IPS-20b (cell line): ENCODE measurements around the gene CELA1.

ENCODE experiments used
- H3K27ac ChIP-seq: one replicate; pipeline ENCODE4 v1.5.1; 2013; ENCODE audit warnings: low read length
- H3K27me3 ChIP-seq: 2 replicates; pipeline ENCODE4 v1.6.1; 2013; ENCODE audit warnings: mild to moderate bottlenecking, low read length, inconsistent platforms; ENCODE audit not compliant: insufficient read depth
- H3K36me3 ChIP-seq: 2 replicates; pipeline ENCODE4 v1.6.1; 2013; ENCODE audit warnings: low read depth, mild to moderate bottlenecking, inconsistent platforms, low read length, moderate library complexity; ENCODE audit not compliant: insufficient read depth
- H3K4me1 ChIP-seq: 2 replicates; pipeline ENCODE4 v1.6.1; 2013; ENCODE audit warnings: mild to moderate bottlenecking, control low read depth, inconsistent platforms, low read length, moderate library complexity; ENCODE audit not compliant: insufficient read depth
- H3K4me3 ChIP-seq: 2 replicates; pipeline ENCODE4 v1.5.1; 2013; ENCODE audit warnings: mild to moderate bottlenecking, low read length, inconsistent platforms
- H3K9ac ChIP-seq: 2 replicates; pipeline ENCODE4 v1.6.1; 2013; ENCODE audit warnings: low read depth, mild to moderate bottlenecking, inconsistent platforms, low read length, moderate library complexity
- H3K9me3 ChIP-seq: 2 replicates; pipeline ENCODE4 v1.6.1; 2013; ENCODE audit warnings: mild to moderate bottlenecking, low read depth, low read length, inconsistent platforms; ENCODE audit not compliant: insufficient read depth

The CELA1 gene

DNA sequence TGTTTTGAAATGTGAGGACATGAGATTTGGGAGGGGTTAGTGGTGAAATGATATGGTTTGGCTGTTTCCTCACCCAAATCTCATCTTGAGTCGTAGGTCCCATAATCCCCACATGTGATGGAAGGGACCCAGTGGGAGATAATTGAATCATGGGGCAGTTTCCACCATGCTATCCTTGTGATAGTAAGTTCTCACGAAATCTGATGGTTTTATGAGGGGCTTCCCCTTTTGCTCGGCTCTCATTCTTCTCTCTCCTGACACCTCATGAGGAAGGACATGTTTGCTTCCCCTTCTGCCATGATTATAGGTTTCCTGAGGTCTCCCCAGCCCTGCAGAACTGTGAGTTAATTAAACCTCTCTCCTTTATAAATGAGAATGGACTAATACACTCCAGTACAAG is 26.7 kb upstream of the CELA1 start:
- H3K4me3 ChIP-seq = no peak overlapping the region
- no peak overlapping the region for H3K27ac ChIP-seq
- H3K9me3 ChIP-seq = no peaks in the 10 kb centered on the region
- H3K36me3 ChIP-seq = peaks cover 21% of the 10 kb centered on the region
- H3K9ac ChIP-seq = no peak overlapping the region
- no peaks in the 10 kb centered on the region for H3K27me3 ChIP-seq
- peaks cover 5% of the 10 kb centered on the region; the same call in 1 of the 2 replicates for H3K4me1 ChIP-seq

DNA sequence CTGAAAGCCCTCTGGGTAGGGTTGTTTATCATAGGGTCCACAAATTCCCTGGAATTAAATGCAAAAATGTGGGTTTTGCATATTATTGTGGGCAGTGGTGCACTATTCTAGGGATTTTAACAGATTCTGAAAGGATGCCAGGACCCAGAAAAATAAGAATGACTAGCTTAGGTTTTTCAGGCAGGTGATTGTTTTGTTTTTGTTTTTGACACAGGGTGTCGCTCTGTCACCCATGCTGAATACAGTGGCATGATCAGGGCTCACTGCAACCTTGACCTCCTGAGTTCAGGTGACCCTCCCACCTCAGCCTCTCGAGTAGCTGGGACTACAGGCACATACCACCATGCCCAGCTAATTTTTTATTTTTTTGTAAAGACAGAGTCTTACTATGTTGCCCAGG is 25.5 kb upstream of the CELA1 start:
- H3K27me3 ChIP-seq = no peaks in the 10 kb centered on the region
- no peak overlapping the region for H3K27ac ChIP-seq
- H3K36me3 ChIP-seq = peaks cover 16% of the 10 kb centered on the region
- H3K9ac ChIP-seq = peak overlapping the region; percentile 43
- H3K4me1 ChIP-seq = peaks cover 5% of the 10 kb centered on the region; the same call in 1 of the 2 replicates
- H3K9me3 ChIP-seq = no peaks in the 10 kb centered on the region
- no peak overlapping the region for H3K4me3 ChIP-seq

DNA sequence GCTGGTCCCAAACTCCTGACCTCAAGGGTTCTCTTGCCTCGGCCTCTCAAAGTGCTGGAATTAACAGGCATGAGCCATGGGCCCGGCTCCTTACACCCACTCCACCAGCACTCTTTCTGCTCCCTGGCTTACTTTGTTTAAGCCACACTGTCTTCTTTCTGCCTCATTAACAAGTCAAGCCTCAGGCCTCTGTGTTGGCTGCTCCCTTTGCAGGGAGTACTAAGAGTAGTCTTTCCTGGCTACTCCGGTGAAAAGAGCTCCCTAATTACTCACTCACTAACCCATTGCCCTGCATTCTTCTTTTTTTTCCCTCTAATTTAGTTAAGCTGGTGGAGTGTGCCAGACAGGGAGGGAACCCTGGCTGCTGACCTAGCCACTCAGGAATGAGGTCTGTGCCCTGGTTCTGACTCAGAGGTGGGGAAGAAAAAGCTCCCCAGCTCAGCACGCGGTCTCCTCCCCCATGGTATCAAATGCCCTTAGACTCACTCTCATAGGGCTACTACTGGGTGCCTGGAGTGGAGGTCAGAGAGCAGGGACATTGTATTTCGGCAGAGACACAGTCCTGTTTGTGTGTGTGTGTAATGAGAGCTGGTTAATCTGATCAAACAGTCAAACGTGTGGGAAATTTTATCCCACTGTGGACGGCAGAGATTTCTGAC is 24.9 kb upstream of the CELA1 start:
- peak overlapping the region; percentile 43 for H3K9ac ChIP-seq
- H3K4me1 ChIP-seq = peaks cover 5% of the 10 kb centered on the region; the same call in 1 of the 2 replicates
- H3K36me3 ChIP-seq = peaks cover 10% of the 10 kb centered on the region
- no peak overlapping the region for H3K4me3 ChIP-seq
- no peaks in the 10 kb centered on the region for H3K9me3 ChIP-seq
- H3K27ac ChIP-seq = no peak overlapping the region
- H3K27me3 ChIP-seq = no peaks in the 10 kb centered on the region

DNA sequence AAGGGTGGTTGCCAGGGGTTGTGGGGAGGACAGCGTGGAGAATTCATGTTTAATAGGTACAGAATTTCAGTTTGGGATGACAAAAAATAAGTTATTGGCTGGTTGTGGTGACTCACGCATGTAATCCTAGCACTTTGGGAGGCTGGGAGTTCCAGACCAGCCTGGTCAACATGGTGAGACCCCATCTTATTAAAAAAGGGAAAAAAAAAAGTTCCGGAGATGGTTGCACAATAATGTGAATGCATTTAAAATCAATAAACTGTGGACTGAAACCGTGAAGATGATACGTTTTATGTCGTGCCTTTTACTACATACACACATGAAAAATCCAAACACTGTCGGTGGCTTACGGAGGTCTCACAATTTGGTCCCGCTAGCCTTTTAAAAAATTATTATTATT is 24.2 kb upstream of the CELA1 start:
- no peaks in the 10 kb centered on the region for H3K27me3 ChIP-seq
- peaks cover 8% of the 10 kb centered on the region; the same call in 1 of the 2 replicates for H3K36me3 ChIP-seq
- peaks cover 5% of the 10 kb centered on the region; the same call in 1 of the 2 replicates for H3K4me1 ChIP-seq
- no peaks in the 10 kb centered on the region for H3K9me3 ChIP-seq
- no peak overlapping the region for H3K9ac ChIP-seq
- no peak overlapping the region for H3K4me3 ChIP-seq
- H3K27ac ChIP-seq = no peak overlapping the region

DNA sequence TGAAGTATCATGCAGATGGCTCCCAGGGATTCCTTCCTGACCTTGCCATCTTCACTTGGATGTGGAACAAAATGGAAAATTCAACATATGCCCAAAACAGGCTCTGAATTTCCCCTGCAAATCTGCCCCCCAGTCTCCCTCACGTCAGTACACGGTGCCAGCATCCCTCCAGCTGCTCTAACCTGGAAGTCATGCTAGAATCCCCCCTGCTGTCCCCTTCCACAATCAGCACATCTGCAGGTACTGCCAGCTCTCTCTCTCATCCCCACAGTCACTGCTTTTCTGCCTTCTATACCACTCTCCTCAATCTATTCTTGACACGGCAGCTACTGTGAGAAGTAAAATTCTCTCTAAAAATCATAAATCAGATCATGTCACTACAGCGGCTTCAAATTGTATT is 23.1 kb upstream of the CELA1 start:
- Histone ChIP-seq H3K9me3 (no peaks in the 10 kb centered on the region), H3K27me3 (no peaks in the 10 kb centered on the region), H3K4me3 (no peak overlapping the region), H3K9ac (no peak overlapping the region), H3K27ac (no peak overlapping the region), H3K36me3 (peaks cover 8% of the 10 kb centered on the region; the same call in 1 of the 2 replicates), H3K4me1 (peaks cover 5% of the 10 kb centered on the region; the same call in 1 of the 2 replicates)

DNA sequence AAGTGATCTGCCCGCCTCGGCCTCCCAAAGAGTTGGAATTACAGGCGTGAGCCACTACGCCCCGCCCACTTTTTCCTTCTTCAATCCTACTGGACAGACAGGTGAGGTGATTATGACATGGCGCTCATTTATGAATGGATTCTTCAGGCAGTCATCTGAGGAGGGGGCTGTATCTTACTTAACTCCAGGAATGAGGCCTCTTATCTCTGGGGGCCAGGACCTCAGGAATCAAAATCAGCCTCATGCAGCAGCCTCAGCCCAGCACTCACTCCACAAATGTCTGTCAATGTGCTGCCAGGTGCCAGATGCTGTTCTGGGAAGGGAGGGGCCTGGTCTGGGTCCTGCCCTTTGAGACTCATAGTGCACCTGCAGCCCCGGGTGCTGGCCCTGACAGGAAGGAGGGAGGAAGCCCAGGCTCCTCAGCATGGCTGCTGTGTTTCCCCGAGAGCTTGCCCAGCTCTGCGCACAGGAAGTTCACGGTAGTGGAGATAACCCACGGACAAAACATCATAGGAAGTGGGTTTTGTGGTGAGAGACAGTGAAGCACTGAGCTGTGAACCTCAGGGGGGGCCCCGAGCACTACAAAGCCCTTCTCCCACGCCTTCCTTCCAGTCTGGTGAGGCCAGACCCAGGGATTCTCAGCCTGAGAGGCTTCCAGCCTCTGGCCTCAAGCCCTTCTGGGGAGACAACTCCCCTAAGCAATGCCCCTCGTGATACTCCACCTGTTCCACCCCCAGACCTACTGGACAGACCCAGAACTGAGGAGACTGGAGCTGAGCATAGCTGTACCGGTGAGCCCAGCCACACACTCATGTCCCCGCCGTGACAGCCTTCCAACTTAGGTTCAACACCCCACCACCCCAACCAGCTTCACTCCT is 22.4 kb upstream of the CELA1 start:
- Histone ChIP-seq H3K27me3 (no peaks in the 10 kb centered on the region), H3K9ac (no peak overlapping the region)

DNA sequence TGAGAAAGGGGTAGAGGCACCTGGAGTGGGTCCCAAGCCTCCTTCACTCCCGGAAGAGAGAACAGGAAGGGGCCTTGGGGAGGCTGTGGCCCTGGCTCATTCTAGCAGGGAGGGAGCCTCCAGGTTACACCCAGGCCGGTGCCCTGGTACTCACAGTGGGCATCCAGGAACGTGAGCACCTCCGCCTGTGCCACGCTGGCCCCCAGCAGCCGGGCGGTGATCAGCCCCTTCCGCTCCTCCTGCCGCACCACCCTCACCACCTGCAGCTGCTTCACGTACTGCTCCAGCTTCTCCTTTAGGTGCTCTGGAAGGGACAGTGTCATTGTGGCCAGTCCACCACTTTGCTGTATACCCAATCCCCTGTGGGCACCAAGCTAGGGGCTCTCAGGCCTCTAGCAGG is 18.8 kb upstream of the CELA1 start:
- no peaks in the 10 kb centered on the region for H3K9me3 ChIP-seq
- peaks cover 6% of the 10 kb centered on the region; the same call in 1 of the 2 replicates for H3K36me3 ChIP-seq
- H3K9ac ChIP-seq = no peak overlapping the region
- H3K27me3 ChIP-seq = no peaks in the 10 kb centered on the region
- H3K4me3 ChIP-seq = no peak overlapping the region
- no peak overlapping the region for H3K27ac ChIP-seq
- no peaks in the 10 kb centered on the region for H3K4me1 ChIP-seq

More for the DNA sequence above, 22.4 kb upstream of the CELA1 start:
- Histone ChIP-seq H3K9me3 (no peaks in the 10 kb centered on the region), H3K27ac (no peak overlapping the region), H3K4me3 (no peak overlapping the region), H3K4me1 (peaks cover 5% of the 10 kb centered on the region; the same call in 1 of the 2 replicates), H3K36me3 (peaks cover 7% of the 10 kb centered on the region; the same call in 1 of the 2 replicates)

DNA sequence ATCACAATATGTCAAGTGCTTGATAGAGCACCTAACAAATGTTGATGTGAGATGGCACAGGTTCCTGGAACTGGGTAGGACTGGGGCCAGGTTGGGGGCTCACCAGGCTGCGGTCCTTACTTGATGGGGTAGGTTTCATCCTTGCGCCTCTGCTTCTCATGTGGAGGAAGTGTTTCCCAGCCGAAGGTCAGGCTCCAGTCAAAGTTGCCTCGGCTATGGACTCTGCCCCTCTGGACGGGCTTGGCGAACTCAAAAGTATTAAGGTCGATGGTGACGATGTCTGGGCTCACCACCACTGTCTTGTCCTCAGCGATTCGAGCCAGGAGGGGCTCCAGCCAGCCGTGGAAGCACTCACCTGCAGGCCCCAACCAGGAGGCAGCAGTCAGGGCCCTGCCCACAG is 17.5 kb upstream of the CELA1 start:
- Histone ChIP-seq H3K4me1 (no peaks in the 10 kb centered on the region), H3K27ac (no peak overlapping the region), H3K27me3 (no peaks in the 10 kb centered on the region), H3K4me3 (no peak overlapping the region), H3K36me3 (peaks cover 10% of the 10 kb centered on the region; the same call in 1 of the 2 replicates), H3K9ac (no peak overlapping the region), H3K9me3 (no peaks in the 10 kb centered on the region)

DNA sequence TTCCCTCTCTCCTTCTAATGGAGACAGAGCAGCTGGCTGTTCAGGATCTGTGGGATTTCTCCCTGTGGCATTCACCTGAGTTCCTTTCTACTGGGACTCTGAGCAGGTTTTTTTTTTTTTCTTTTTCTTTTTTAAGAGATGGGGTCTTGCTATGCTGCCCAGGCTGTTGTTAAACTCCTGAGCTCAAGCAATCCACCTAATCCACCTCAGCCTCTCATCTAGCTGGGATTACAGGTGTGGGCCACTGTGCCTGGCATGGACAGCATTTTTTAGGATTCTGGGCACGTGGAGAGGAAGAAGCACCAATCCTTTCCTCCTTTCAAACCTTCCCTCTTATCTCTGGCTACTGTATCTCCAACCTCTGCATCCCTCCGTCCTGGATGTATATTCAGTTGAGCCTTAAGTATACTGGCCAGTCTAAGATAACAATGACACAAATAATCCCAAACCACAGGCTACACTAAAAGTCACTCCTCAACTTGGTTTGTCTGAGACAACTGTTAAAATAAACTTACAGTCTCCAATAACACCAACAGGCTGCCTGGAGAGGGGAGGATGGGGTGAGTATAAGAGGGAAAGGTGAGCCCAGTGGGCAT is 16.4 kb upstream of the CELA1 start:
- Histone ChIP-seq H3K27me3 (no peaks in the 10 kb centered on the region), H3K4me3 (no peak overlapping the region), H3K9me3 (no peaks in the 10 kb centered on the region), H3K4me1 (no peaks in the 10 kb centered on the region), H3K9ac (no peak overlapping the region), H3K27ac (no peak overlapping the region), H3K36me3 (peaks cover 12% of the 10 kb centered on the region; the same call in 1 of the 2 replicates)

DNA sequence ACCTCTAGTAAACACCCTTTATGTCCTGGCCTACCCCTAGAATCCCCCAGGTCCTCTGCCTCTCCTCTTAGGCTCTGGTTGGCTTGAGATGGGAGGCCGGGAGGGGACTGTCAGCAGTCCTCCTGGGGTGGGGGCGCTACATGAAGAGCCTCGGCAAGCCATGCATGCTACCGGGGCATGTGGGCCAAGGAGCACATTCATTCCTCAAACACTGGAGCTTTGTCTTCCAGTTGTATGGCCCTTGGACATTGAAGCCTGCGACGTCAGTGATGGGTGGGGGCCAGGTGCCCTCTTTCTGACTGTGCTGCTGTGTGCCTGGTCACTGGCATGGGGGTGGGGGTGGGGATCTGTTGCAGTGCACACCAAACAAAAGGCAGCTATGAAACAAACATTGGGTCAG is 15.8 kb upstream of the CELA1 start:
- no peak overlapping the region for H3K4me3 ChIP-seq
- H3K36me3 ChIP-seq = peaks cover 15% of the 10 kb centered on the region; the same call in 1 of the 2 replicates
- no peaks in the 10 kb centered on the region for H3K27me3 ChIP-seq
- no peak overlapping the region for H3K27ac ChIP-seq
- no peak overlapping the region for H3K9ac ChIP-seq
- no peaks in the 10 kb centered on the region for H3K4me1 ChIP-seq
- H3K9me3 ChIP-seq = no peaks in the 10 kb centered on the region

DNA sequence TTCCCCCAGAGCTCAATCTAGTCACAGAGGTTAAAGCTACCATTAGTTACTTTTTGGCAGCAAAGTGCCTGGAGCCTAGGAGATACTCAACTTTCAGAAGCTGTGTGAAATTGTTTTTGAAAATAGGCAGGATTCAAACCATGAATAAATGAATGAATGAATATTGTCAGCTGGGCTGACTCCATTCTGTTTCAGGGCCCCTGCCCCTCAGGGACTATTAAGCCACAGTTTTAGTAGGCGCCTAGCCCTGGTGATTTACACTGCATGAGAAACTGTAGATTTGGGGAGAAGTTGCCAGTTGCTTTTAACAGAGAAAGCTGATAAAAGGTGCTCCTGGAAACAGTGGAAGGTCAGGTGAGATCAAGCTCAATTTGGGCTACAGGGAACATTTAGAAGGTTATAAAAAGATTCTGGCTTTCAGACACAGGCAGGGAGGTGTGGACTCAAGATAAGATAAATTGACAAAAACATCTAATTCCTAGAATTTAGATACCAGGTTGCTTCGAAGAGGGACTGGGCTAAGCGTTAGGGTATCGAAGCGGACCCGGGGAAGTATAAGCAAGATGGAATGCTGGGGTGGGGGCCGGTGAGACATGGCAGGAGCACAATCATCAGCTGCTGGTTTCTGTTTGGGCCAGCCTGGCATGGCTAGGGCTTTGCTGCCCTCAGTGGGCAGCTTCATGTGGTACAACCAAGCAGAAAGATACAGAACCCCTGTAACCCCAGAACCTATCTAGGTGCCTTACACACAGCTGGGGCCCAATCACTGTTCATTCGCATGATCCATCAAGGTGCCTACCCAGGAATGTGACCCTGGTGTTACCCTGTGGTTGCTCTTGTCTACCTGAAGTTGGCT is 14.9 kb upstream of the CELA1 start:
- no peak overlapping the region for H3K4me3 ChIP-seq
- peaks cover 18% of the 10 kb centered on the region; the same call in 1 of the 2 replicates for H3K36me3 ChIP-seq
- H3K27me3 ChIP-seq = no peaks in the 10 kb centered on the region
- H3K9ac ChIP-seq = no peak overlapping the region
- no peaks in the 10 kb centered on the region for H3K4me1 ChIP-seq
- H3K27ac ChIP-seq = no peak overlapping the region
- no peaks in the 10 kb centered on the region for H3K9me3 ChIP-seq
